ENCODE results near the gene SEC23B.

- TF ChIP-seq POLR2AphosphoS5 (IDR thresholded peaks at IDR 0.05): no peak
- no peak for TF ChIP-seq POLR2A (IDR thresholded peaks at IDR 0.05)
Observed at GRCh38 chr20:18496042-18496441, 11.7 kb upstream of the SEC23B start.
